CD4-positive, alpha-beta T cell (primary cell): ENCODE measurements around the gene AAK1. TPM values are rescaled to one million over a fixed set of nuclear protein-coding genes. Genes with fewer than 3 reads are reported as not detected.

ENCODE experiments used
- ATAC-seq: fragments of 200-7000 bp; cut with Tn5 transposase; one replicate; pipeline ENCODE4 v1.10.0; 2022; ENCODE audit warnings: mild to moderate bottlenecking; ENCODE audit not compliant: poor library complexity
- CTCF ChIA-PET: fragments of 350-600 bp; sonication (Branson Sonifier 250); formaldehyde crosslinking; loops from one replicate; lab custom pipeline; 2021; ENCODE audit warnings: antibody characterized with exemption, inconsistent platforms; lab: Charles Lee
- POLR2A ChIA-PET: fragments of 350-600 bp; sonication (Branson Sonifier 250); formaldehyde crosslinking; loops from one replicate; lab custom pipeline; 2021; ENCODE audit warnings: antibody characterized with exemption, inconsistent platforms; lab: Charles Lee
- DNase-seq, 14 experiments: peaks; one replicate each; pipeline ENCODE4 v3.0.0-alpha.2; 2013 to 2020; ENCODE audit warnings: mixed read lengths in 2 of 14
- H3K27ac ChIP-seq, 2 donors: one replicate each; pipeline versions ENCODE4 v1.5.1 to v1.7.0; 2013; ENCODE audit warnings: low read length in 2 of 2, low read depth in 1 of 2, mild to moderate bottlenecking in 1 of 2
- H3K27me3 ChIP-seq, 2 experiments: 1 replicate in 1 of 2; 2 replicates in 1 of 2; pipeline versions ENCODE4 v1.6.1 to v1.7.0; 2013; ENCODE audit warnings: low read length in 2 of 2, control low read depth in 1 of 2, mild to moderate bottlenecking in 1 of 2, moderate library complexity in 1 of 2; ENCODE audit not compliant: insufficient read depth in 2 of 2, control insufficient read depth in 1 of 2
- H3K36me3 ChIP-seq: one replicate; pipeline ENCODE4 v1.6.1; 2013; ENCODE audit warnings: low read length, control low read depth; ENCODE audit not compliant: insufficient read depth
- H3K4me1 ChIP-seq: one replicate; pipeline ENCODE4 v1.6.1; 2013; ENCODE audit warnings: low read length, control low read depth; ENCODE audit not compliant: insufficient read depth
- H3K4me3 ChIP-seq: one replicate; pipeline ENCODE4 v1.5.1; 2013; ENCODE audit warnings: mild to moderate bottlenecking, low read length, moderate library complexity
- H3K9me3 ChIP-seq, 2 experiments: 1 replicate in 1 of 2; 2 replicates in 1 of 2; pipeline versions ENCODE4 v1.6.1 to v1.7.0; 2013; ENCODE audit warnings: low read length in 2 of 2, mild to moderate bottlenecking in 2 of 2, control low read depth in 1 of 2, moderate library complexity in 1 of 2; ENCODE audit not compliant: control insufficient read depth in 1 of 2, insufficient read depth in 1 of 2
- H3K27ac Mint-ChIP-seq: one replicate; pipeline ENCODE4 v1.8.0; 2020; ENCODE audit warnings: mixed read lengths
- H3K27me3 Mint-ChIP-seq: one replicate; pipeline ENCODE4 v1.8.0; 2021; ENCODE audit warnings: mixed read lengths
- H3K36me3 Mint-ChIP-seq: one replicate; pipeline ENCODE4 v1.8.0; 2021; ENCODE audit warnings: low read depth, mixed read lengths
- H3K4me1 Mint-ChIP-seq: one replicate; pipeline ENCODE4 v1.8.0; 2021; ENCODE audit warnings: low read depth, mixed read lengths
- H3K4me3 Mint-ChIP-seq: one replicate; pipeline ENCODE4 v1.8.0; 2020; ENCODE audit warnings: mild to moderate bottlenecking, mixed read lengths
- H3K9me3 Mint-ChIP-seq: one replicate; pipeline ENCODE4 v1.8.0; 2020; ENCODE audit warnings: mixed read lengths
- intact Hi-C, 2 experiments: fragments of 100-400 bp; cut with DNase I in 1 of 2; cut with micrococcal nuclease in 1 of 2; formaldehyde crosslinking; loops; one replicate each; pipeline versions ENCODE4 v1.15.1 to v1.9.0; 2023 to 2025; cut with DNase I, micrococcal nuclease
- total RNA-seq, 174 experiments: library from RNA in 2 of 174; stranded (reverse) in 2 of 174; gene quantifications; one replicate each; pipeline ENCODE4 v1.2.3 and lab custom pipeline; 2021 to 2026
- TF ChIP-seq, protein P1 (sequence below): fragments of 200-600 bp; IDR thresholded peaks from one replicate; pipeline ENCODE4 v1.8.0; 2022; ENCODE audit warnings: antibody characterized with exemption, mild to moderate bottlenecking

AAK1 gene
- total RNA-seq, 2 experiments from 2014 or later = 201 to 208 TPM

- TF ChIP-seq, protein P1, sequence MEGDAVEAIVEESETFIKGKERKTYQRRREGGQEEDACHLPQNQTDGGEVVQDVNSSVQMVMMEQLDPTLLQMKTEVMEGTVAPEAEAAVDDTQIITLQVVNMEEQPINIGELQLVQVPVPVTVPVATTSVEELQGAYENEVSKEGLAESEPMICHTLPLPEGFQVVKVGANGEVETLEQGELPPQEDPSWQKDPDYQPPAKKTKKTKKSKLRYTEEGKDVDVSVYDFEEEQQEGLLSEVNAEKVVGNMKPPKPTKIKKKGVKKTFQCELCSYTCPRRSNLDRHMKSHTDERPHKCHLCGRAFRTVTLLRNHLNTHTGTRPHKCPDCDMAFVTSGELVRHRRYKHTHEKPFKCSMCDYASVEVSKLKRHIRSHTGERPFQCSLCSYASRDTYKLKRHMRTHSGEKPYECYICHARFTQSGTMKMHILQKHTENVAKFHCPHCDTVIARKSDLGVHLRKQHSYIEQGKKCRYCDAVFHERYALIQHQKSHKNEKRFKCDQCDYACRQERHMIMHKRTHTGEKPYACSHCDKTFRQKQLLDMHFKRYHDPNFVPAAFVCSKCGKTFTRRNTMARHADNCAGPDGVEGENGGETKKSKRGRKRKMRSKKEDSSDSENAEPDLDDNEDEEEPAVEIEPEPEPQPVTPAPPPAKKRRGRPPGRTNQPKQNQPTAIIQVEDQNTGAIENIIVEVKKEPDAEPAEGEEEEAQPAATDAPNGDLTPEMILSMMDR = no peak
- ATAC-seq = peak; percentile 34
- peak overlapping the region; percentile 57 for H3K4me3 Mint-ChIP-seq
- H3K36me3 ChIP-seq = peaks cover 31% of the 10 kb centered on the region
- H3K27ac Mint-ChIP-seq = peak overlapping the region; percentile 45
- peak in 1 of 14 experiments; percentile 35 for DNase-seq
- ChIA-PET CTCF (no interaction called here), POLR2A (interaction anchor here (1.2 to 2.4 kb wide), 3 partner anchors 10 to 62 kb away, joined by 4 to 13 read pairs (median 5); partner anchors contain the start of gene AAK1)
- H3K27ac ChIP-seq = peak overlapping the region in 1 of 2 donors; percentile 0
- no peak overlapping the region for H3K4me3 ChIP-seq
- H3K4me1 Mint-ChIP-seq = peaks cover 65% of the 10 kb centered on the region
- intact Hi-C loops = no loop called here
- peaks cover 70% of the 10 kb centered on the region for H3K36me3 Mint-ChIP-seq
- H3K27me3 ChIP-seq = no peaks in the 10 kb centered on the region
- H3K4me1 ChIP-seq = peaks cover 62% of the 10 kb centered on the region
- no peaks in the 10 kb centered on the region for H3K27me3 Mint-ChIP-seq
- no peaks in the 10 kb centered on the region for H3K9me3 ChIP-seq
- H3K9me3 Mint-ChIP-seq = no peaks in the 10 kb centered on the region
Observed at GRCh38 chr2:69634196-69634821, 9.2 kb downstream of the AAK1 start.

GRCh38 chr2:69631402-69631801 lies 12.1 kb downstream of the AAK1 start:
- H3K4me3 ChIP-seq = no peak overlapping the region
- POLR2A ChIA-PET = interaction anchor here (0.6 to 1.4 kb wide), 4 partner anchors 10 to 49 kb away, joined by 3 to 10 read pairs (median 4); partner anchors contain the start of gene AAK1
- H3K4me1 ChIP-seq = peaks cover 62% of the 10 kb centered on the region
- H3K4me3 Mint-ChIP-seq = peak overlapping the region; percentile 28
- peaks cover 16% of the 10 kb centered on the region for H3K36me3 ChIP-seq
- H3K27ac Mint-ChIP-seq = no peak overlapping the region
- H3K9me3 Mint-ChIP-seq = no peaks in the 10 kb centered on the region
- ATAC-seq (no peak), DNase-seq (no peak)
- no peaks in the 10 kb centered on the region for H3K27me3 Mint-ChIP-seq
- TF ChIP-seq, protein P1 = no peak
- no peaks in the 10 kb centered on the region for H3K9me3 ChIP-seq
- H3K27ac ChIP-seq = no peak overlapping the region
- no peaks in the 10 kb centered on the region for H3K27me3 ChIP-seq
- H3K36me3 Mint-ChIP-seq = peaks cover 44% of the 10 kb centered on the region
- CTCF ChIA-PET = no interaction called here
- intact Hi-C loops = no loop called here
- peaks cover 38% of the 10 kb centered on the region for H3K4me1 Mint-ChIP-seq

- DNase-seq (no peak), ATAC-seq (no peak)
- H3K9me3 ChIP-seq = no peaks in the 10 kb centered on the region
- peaks cover 14% of the 10 kb centered on the region for H3K36me3 ChIP-seq
- H3K27ac Mint-ChIP-seq = no peak overlapping the region
- peaks cover 36% of the 10 kb centered on the region for H3K36me3 Mint-ChIP-seq
- no peaks in the 10 kb centered on the region for H3K27me3 ChIP-seq
- peak overlapping the region; percentile 49 for H3K4me3 Mint-ChIP-seq
- ChIA-PET CTCF (interaction anchor here (1.0 kb wide), 1 partner anchor 65 kb away, joined by 3 read pairs; no protein-coding TSS in a partner anchor), POLR2A (interaction anchor here (3.4 to 3.9 kb wide), 2 partner anchors 10 to 15 kb away, joined by 16 to 25 read pairs; no protein-coding TSS in a partner anchor)
- H3K4me3 ChIP-seq = no peak overlapping the region
- no peaks in the 10 kb centered on the region for H3K9me3 Mint-ChIP-seq
- intact Hi-C loops = loop anchor here in 1 of 2 experiments (2.0 kb wide), 1 partner anchor 15 kb away; no protein-coding TSS in a partner anchor
- TF ChIP-seq, protein P1 = no peak
- H3K27me3 Mint-ChIP-seq = no peaks in the 10 kb centered on the region
- peak overlapping the region in 1 of 2 donors; percentile 47 for H3K27ac ChIP-seq
- peaks cover 70% of the 10 kb centered on the region for H3K4me1 ChIP-seq
- peaks cover 25% of the 10 kb centered on the region for H3K4me1 Mint-ChIP-seq
Observed at GRCh38 chr2:69629921-69630608, 13.5 kb downstream of the AAK1 start.
